HL-60 (cell line): ENCODE results near the gene TIMP2.
A peak's percentile ranks its signal among the peaks of the same experiment; 100 is the strongest.

Experiments used
- DNase-seq, 2 experiments: peaks; one replicate each; pipeline ENCODE4 v3.0.0-alpha.2; 2010 to 2020; ENCODE audit warnings: low read depth in 1 of 2, low spot score in 1 of 2
- H3K27ac ChIP-seq: fragments of 250-450 bp; sonication (Bioruptor Pico); replicated peaks from 2 replicates; pipeline ENCODE4 v1.5.1; 2020; ENCODE audit warnings: mild to moderate bottlenecking, moderate library complexity
- H3K27me3 ChIP-seq: fragments of 250-450 bp; sonication (Bioruptor Pico); 2 replicates; pipeline ENCODE4 v1.5.1; 2021; ENCODE audit warnings: mild to moderate bottlenecking, moderate library complexity; ENCODE audit not compliant: insufficient read depth, poor library complexity, severe bottlenecking
- H3K4me3 ChIP-seq: replicated peaks from 2 replicates; pipeline ENCODE4 v1.5.1; 2011; ENCODE audit warnings: mild to moderate bottlenecking, control low read depth, low read length; ENCODE audit not compliant: insufficient read depth
- CTCF ChIP-seq: IDR thresholded peaks from one replicate; pipeline ENCODE4 v1.5.1; 2011; ENCODE audit warnings: low read length, control low read depth, inconsistent platforms; ENCODE audit not compliant: insufficient read depth
- GABPA ChIP-seq: IDR thresholded peaks from 2 replicates; pipeline ENCODE4 v1.6.1; 2012; ENCODE audit warnings: low read depth
- POLR2AphosphoS5 ChIP-seq: IDR thresholded peaks from 2 replicates; pipeline ENCODE4 v1.6.1; 2012; ENCODE audit warnings: low read depth
- REST ChIP-seq: IDR thresholded peaks from 2 replicates; pipeline ENCODE4 v1.6.1; 2012; ENCODE audit warnings: low read depth; ENCODE audit not compliant: insufficient replicate concordance
- SPI1 ChIP-seq: IDR thresholded peaks from 2 replicates; pipeline ENCODE4 v1.6.1; 2012; ENCODE audit warnings: low read depth, mild to moderate bottlenecking, borderline replicate concordance

Gene TIMP2

GRCh38 chr17:78971756-78972506 lies 46.7 kb upstream of the TIMP2 start:
- H3K27me3 ChIP-seq: no peaks in the 10 kb centered on the region
- H3K4me3 ChIP-seq: no peak overlapping the region
- no peak for TF ChIP-seq GABPA
- no peak for TF ChIP-seq SPI1
- no peak for TF ChIP-seq REST
- no peak for TF ChIP-seq CTCF
- no peak for TF ChIP-seq POLR2AphosphoS5
- DNase-seq: no peak
- no peak overlapping the region for H3K27ac ChIP-seq

- peak; percentile 57 to 75 for DNase-seq
- Histone ChIP-seq H3K4me3 (no peak overlapping the region), H3K27me3 (no peaks in the 10 kb centered on the region), H3K27ac (no peak overlapping the region)
- peak; percentile 76 for TF ChIP-seq CTCF
- no peak for TF ChIP-seq REST
- peak; percentile 13; the same call in 1 of the 2 replicates for TF ChIP-seq SPI1
Measured at GRCh38 chr17:78970834-78971755, 45.9 kb upstream of the TIMP2 start.

- no peak overlapping the region for H3K4me3 ChIP-seq
- H3K27me3 ChIP-seq: no peaks in the 10 kb centered on the region
- no peak for DNase-seq
- no peak overlapping the region for H3K27ac ChIP-seq
- TF ChIP-seq REST (no peak), CTCF (no peak), GABPA (no peak), POLR2AphosphoS5 (no peak), SPI1 (no peak)
Measured at GRCh38 chr17:78969865-78970264, 44.7 kb upstream of the TIMP2 start.
